SK-N-MC (cell line): ENCODE data around the gene CPXM2.

Source experiments
- EZH2 ChIP-seq: fragments of 200-600 bp; sonication (generic); IDR thresholded peaks from one replicate; pipeline ENCODE4 v1.6.1; 2017; ENCODE audit warnings: antibody characterized with exemption
- POLR2AphosphoS5 ChIP-seq: IDR thresholded peaks from 2 replicates; pipeline ENCODE4 v1.6.1; 2012; ENCODE audit warnings: mild to moderate bottlenecking, low read depth, low read length, borderline replicate concordance

DNA sequence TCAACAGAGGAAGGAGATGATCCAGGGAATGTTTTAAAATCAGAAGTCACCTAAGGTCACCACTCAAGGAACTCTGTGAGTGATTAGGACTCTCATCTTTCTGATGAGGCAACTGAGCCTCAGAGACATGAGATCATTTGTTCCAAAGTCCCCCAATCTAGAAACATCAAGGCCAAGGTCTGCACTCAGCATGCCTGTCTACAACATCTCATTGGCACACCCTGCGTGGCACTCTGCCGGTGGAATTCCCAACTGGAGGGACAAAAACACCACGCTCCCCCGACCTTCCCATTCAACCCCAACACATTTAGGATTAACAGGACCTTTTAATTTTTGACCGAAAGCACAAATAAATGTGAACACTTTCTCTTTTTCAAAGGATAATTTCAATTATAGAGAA, 31.4 kb downstream of the CPXM2 start:
- TF ChIP-seq EZH2 (no peak), POLR2AphosphoS5 (no peak)
